Fibroblast of villous mesenchyme (primary cell): Measurements from ENCODE around the gene USP9X. TPM values are rescaled to one million over a fixed set of nuclear protein-coding genes. Genes with fewer than 3 reads are reported as not detected.

ENCODE experiments used
- DNase-seq: peaks from one replicate; pipeline ENCODE4 v3.0.0-alpha.2; 2010; ENCODE audit warnings: low read depth
- H3K4me3 ChIP-seq: 2 replicates; pipeline ENCODE4 v1.5.1; 2011; ENCODE audit warnings: low read depth, mild to moderate bottlenecking, low read length
- total RNA-seq: library from RNA; depleted of rRNA; stranded (reverse); fragments of >200 nt; gene quantifications from 2 replicates; pipeline ENCODE4 v1.2.3, GENCODE V29; 2012
- TF ChIP-seq, protein P1 (sequence below): IDR thresholded peaks from 2 replicates; pipeline ENCODE4 v1.5.1; 2012; ENCODE audit warnings: low read depth, mild to moderate bottlenecking, low read length; ENCODE audit not compliant: insufficient read depth

Gene USP9X
- total RNA-seq, 1 donor, result 180 TPM

DNA sequence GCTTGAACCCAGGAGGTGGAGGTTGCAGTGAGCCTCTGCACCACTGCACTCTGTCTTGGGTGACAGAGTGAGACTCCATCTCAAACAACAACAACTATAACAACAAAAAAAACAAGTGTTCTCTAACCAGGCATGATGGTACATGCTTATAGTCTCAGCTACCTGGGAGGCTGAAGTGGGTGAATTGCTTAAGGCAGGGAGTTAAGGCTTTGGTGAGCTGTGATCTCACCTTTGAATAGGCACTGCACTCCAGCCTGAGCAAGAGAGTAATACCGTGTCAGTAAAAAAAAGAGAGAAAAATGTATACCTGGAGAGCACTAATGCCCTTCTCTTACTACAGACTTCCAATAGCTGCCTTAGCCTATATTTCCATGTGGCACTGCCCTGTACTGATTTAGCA lies 18.9 kb upstream of the USP9X start:
- TF ChIP-seq, protein P1, sequence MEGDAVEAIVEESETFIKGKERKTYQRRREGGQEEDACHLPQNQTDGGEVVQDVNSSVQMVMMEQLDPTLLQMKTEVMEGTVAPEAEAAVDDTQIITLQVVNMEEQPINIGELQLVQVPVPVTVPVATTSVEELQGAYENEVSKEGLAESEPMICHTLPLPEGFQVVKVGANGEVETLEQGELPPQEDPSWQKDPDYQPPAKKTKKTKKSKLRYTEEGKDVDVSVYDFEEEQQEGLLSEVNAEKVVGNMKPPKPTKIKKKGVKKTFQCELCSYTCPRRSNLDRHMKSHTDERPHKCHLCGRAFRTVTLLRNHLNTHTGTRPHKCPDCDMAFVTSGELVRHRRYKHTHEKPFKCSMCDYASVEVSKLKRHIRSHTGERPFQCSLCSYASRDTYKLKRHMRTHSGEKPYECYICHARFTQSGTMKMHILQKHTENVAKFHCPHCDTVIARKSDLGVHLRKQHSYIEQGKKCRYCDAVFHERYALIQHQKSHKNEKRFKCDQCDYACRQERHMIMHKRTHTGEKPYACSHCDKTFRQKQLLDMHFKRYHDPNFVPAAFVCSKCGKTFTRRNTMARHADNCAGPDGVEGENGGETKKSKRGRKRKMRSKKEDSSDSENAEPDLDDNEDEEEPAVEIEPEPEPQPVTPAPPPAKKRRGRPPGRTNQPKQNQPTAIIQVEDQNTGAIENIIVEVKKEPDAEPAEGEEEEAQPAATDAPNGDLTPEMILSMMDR, result no peak
- no peak for DNase-seq
- no peak overlapping the region for H3K4me3 ChIP-seq

DNA sequence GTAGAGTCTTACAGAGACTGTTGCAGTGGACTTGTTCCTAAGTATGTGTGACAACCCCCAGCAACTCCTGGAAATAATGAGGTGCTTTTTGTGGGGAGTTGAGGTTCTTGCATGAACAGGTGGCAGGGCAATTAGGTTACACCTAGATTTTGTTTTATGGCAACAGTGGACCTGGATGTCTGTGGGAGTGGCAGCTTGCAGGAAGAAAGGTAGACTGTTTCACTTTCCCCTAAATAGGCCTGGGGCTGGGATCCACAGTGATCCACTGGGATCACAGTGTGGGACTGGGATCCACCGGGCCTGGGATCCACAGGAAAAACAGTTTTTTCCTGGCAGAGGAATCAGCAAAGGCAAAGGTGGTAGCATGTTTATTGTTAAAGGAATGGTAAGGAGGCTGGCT lies 18.3 kb upstream of the USP9X start:
- no peak overlapping the region for H3K4me3 ChIP-seq
- TF ChIP-seq, protein P1, result no peak
- no peak for DNase-seq

DNA sequence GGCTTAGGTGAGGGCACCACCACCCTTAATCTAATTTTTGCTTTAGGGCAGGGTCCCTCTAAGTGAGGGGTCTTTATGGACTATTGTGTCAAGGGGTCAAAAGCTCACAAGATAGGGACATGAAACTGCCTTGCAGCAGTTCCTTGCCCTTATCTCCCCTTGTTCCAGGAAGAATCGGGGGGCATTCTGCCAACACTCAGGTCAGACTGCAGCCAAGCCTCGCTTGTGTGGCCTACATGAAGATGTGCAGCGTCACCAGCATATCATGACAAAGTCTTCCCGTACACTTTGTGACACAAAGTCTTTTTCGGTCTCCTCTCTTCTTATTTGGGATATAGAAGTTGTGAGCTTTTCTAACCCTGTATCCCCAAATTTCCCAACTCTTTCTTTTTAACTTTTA lies 17.5 kb upstream of the USP9X start:
- DNase-seq, result no peak
- H3K4me3 ChIP-seq, result no peak overlapping the region
- TF ChIP-seq, protein P1, result no peak

DNA sequence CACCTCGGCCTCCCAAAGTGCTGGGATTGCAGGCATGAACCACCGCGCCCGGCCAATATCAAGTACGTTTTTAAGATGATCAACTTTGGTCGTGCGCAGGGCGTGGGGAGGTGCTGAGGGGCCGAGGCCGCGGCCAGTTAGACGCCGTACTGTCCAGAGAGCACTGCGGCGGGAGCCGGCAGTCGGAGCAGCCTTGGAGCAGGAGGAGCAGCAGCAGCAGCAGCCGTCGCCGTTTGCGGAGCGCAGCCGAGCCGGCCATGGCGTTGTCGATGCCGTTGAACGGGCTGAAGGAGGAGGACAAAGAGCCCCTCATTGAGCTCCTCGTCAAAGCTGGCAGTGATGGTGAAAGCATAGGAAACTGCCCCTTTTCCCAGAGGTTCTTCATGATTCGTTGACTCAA lies 8.5 kb upstream of the USP9X start:
- H3K4me3 ChIP-seq, result no peak overlapping the region
- TF ChIP-seq, protein P1, result no peak
- DNase-seq, result no peak

DNA sequence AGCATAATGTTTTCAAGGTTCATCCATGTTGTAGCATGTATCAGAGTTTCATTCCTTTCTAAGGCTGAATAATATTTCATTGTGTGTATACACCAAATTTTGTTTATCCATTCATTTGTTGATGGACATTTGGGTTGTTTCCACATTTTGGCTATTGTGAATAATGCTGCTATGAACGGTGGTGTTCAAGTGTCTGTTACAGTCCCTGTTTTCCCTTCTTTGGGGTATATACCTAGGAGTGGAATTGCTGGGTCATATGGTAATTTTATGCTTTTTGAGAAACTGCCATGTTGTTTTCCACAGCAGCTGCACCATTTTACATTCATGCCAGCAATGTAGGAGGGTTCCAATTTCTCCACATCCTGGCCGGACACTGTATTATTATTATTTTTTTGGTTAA lies 3.4 kb upstream of the USP9X start:
- DNase-seq, result no peak
- no peak overlapping the region for H3K4me3 ChIP-seq
- TF ChIP-seq, protein P1, result no peak

DNA sequence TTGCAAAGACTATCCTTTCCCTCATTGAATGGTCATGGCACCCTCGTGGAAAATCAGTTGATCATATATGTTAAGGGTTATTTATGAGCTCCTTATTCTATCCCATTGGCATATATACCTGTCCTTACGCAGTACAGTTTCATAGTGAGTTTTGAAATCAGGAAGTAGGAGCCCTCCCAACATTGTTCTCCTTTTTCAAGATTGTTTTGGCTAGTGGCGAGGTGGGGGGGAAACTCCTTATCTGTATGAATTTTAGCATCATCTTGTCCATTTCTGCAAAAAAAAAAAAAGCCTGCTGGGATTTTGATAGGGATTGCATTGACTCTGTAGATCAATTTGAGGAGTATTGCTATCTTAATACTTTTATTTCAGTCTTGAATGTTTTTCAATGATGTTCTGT lies 2.5 kb upstream of the USP9X start:
- H3K4me3 ChIP-seq, result no peak overlapping the region
- DNase-seq, result no peak
- TF ChIP-seq, protein P1, result no peak
